Measurements from ENCODE around the gene MAST1. TPM values are rescaled to one million over a fixed set of nuclear protein-coding genes. Genes with fewer than 3 reads are reported as not detected.

MAST1 gene
- total and polyA plus RNA-seq, 2 experiments from 2014 or later = 13.9 to 19.9 TPM

DNA sequence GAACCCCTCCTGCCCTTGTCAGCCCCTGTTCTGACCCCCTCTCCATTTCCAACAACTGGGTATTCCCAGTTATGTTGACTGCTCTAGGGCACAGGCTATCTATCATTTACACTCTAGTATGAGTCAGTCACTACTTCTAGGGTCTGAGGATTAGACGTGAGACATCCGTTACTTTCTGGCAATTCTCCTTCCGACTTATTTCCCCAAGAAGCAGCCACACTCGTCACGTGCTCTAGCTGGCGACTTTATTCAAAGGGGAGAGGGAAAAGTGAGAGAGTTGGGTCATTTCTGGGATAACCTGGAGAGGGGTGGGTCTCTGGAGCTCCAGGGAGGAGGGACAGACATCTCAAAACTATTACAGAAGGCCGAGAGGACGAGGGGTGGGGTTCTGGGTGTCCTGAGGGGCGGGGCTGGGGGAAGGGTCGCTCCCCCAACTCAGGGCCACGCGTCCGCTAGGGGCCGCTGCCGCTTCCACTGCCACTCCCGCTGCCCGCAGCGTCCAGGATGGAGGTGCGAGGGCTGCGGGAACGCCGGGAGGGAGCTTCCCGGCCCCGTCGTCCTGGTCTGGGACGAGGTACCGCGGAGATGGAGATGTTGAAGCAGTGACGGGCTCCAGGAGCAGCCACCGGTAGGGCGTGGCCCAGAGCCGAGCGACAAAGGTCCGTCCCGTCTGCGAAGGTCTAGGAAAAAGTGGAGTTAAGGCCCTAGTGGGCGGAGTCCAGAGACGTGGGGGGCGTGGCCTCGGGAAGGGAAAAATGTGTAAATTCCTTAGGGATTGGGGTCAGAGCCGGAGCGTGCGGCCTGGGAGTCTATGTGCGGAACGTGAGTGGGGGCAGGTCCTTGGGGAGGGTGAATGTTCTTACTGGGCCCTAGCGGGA lies 12.8 kb upstream of the MAST1 start:
- Histone ChIP-seq H3K4me2 (peak overlapping the region; percentile 70), H3K4me3 (peak overlapping the region; percentile 58), H3K36me3 (ENCODE audit: insufficient read depth) (no peaks in the 10 kb centered on the region), H3K27ac (ENCODE audit: low read depth) (peak overlapping the region; percentile 84), H3K27me3 (ENCODE audit: insufficient read depth) (no peaks in the 10 kb centered on the region), H2AFZ (peak overlapping the region; percentile 91), H3K4me1 (ENCODE audit: insufficient read depth) (peaks cover 11% of the 10 kb centered on the region), H3K79me2 (replicated peaks; ENCODE audit: insufficient read depth) (no peaks in the 10 kb centered on the region), H4K20me1 (replicated peaks; ENCODE audit: insufficient read depth) (no peaks in the 10 kb centered on the region), H3F3A (replicated peaks; ENCODE audit: low read depth) (peaks cover 17% of the 10 kb centered on the region; the same call in 1 of the 2 replicates), H3K9me2 (ENCODE audit: insufficient read depth) (no peaks in the 10 kb centered on the region)
- TF ChIP-seq, protein P1, sequence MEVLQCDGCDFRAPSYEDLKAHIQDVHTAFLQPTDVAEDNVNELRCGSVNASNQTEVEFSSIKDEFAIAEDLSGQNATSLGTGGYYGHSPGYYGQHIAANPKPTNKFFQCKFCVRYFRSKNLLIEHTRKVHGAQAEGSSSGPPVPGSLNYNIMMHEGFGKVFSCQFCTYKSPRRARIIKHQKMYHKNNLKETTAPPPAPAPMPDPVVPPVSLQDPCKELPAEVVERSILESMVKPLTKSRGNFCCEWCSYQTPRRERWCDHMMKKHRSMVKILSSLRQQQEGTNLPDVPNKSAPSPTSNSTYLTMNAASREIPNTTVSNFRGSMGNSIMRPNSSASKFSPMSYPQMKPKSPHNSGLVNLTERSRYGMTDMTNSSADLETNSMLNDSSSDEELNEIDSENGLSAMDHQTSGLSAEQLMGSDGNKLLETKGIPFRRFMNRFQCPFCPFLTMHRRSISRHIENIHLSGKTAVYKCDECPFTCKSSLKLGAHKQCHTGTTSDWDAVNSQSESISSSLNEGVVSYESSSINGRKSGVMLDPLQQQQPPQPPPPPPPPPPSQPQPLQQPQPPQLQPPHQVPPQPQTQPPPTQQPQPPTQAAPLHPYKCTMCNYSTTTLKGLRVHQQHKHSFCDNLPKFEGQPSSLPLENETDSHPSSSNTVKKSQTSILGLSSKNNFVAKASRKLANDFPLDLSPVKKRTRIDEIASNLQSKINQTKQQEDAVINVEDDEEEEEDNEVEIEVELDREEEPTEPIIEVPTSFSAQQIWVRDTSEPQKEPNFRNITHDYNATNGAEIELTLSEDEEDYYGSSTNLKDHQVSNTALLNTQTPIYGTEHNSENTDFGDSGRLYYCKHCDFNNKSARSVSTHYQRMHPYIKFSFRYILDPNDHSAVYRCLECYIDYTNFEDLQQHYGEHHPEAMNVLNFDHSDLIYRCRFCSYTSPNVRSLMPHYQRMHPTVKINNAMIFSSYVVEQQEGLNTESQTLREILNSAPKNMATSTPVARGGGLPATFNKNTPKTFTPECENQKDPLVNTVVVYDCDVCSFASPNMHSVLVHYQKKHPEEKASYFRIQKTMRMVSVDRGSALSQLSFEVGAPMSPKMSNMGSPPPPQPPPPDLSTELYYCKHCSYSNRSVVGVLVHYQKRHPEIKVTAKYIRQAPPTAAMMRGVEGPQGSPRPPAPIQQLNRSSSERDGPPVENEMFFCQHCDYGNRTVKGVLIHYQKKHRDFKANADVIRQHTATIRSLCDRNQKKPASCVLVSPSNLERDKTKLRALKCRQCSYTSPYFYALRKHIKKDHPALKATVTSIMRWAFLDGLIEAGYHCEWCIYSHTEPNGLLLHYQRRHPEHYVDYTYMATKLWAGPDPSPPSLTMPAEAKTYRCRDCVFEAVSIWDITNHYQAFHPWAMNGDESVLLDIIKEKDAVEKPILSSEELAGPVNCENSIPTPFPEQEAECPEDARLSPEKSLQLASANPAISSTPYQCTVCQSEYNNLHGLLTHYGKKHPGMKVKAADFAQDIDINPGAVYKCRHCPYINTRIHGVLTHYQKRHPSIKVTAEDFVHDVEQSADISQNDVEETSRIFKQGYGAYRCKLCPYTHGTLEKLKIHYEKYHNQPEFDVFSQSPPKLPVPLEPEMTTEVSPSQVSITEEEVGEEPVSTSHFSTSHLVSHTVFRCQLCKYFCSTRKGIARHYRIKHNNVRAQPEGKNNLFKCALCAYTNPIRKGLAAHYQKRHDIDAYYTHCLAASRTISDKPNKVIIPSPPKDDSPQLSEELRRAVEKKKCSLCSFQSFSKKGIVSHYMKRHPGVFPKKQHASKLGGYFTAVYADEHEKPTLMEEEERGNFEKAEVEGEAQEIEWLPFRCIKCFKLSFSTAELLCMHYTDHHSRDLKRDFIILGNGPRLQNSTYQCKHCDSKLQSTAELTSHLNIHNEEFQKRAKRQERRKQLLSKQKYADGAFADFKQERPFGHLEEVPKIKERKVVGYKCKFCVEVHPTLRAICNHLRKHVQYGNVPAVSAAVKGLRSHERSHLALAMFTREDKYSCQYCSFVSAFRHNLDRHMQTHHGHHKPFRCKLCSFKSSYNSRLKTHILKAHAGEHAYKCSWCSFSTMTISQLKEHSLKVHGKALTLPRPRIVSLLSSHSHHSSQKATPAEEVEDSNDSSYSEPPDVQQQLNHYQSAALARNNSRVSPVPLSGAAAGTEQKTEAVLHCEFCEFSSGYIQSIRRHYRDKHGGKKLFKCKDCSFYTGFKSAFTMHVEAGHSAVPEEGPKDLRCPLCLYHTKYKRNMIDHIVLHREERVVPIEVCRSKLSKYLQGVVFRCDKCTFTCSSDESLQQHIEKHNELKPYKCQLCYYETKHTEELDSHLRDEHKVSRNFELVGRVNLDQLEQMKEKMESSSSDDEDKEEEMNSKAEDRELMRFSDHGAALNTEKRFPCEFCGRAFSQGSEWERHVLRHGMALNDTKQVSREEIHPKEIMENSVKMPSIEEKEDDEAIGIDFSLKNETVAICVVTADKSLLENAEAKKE (CRISPR knock-in tag; IDR thresholded peaks at IDR 0.05) = no peak
- TF ChIP-seq POLR2AphosphoS5 (IDR thresholded peaks at IDR 0.05; ENCODE audit: low read depth) (peak; percentile 62), STAT1 (IDR thresholded peaks at IDR 0.05; ENCODE audit: unreplicated experiment) (no peak), EZH2 (IDR thresholded peaks at IDR 0.05; ENCODE audit: low read depth, unreplicated experiment) (no peak), ZNF331 (CRISPR knock-in tag; IDR thresholded peaks at IDR 0.05; ENCODE audit: low read depth) (no peak), EZH2phosphoT487 (IDR thresholded peaks at IDR 0.05; ENCODE audit: unreplicated experiment) (no peak), CREB1 (CRISPR knock-in tag; IDR thresholded peaks at IDR 0.05; ENCODE audit: low read depth) (peak; percentile 50), ZNF114 (CRISPR knock-in tag; IDR thresholded peaks at IDR 0.05) (no peak), JUNB (IDR thresholded peaks at IDR 0.05; ENCODE audit: unreplicated experiment) (peak; percentile 38), NANOG (IDR thresholded peaks at IDR 0.05; ENCODE audit: borderline replicate concordance) (no peak)
- TF ChIP-seq, protein P2, sequence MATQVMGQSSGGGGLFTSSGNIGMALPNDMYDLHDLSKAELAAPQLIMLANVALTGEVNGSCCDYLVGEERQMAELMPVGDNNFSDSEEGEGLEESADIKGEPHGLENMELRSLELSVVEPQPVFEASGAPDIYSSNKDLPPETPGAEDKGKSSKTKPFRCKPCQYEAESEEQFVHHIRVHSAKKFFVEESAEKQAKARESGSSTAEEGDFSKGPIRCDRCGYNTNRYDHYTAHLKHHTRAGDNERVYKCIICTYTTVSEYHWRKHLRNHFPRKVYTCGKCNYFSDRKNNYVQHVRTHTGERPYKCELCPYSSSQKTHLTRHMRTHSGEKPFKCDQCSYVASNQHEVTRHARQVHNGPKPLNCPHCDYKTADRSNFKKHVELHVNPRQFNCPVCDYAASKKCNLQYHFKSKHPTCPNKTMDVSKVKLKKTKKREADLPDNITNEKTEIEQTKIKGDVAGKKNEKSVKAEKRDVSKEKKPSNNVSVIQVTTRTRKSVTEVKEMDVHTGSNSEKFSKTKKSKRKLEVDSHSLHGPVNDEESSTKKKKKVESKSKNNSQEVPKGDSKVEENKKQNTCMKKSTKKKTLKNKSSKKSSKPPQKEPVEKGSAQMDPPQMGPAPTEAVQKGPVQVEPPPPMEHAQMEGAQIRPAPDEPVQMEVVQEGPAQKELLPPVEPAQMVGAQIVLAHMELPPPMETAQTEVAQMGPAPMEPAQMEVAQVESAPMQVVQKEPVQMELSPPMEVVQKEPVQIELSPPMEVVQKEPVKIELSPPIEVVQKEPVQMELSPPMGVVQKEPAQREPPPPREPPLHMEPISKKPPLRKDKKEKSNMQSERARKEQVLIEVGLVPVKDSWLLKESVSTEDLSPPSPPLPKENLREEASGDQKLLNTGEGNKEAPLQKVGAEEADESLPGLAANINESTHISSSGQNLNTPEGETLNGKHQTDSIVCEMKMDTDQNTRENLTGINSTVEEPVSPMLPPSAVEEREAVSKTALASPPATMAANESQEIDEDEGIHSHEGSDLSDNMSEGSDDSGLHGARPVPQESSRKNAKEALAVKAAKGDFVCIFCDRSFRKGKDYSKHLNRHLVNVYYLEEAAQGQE (IDR thresholded peaks at IDR 0.05; ENCODE audit: unreplicated experiment) = no peak
- TF ChIP-seq, protein P3, sequence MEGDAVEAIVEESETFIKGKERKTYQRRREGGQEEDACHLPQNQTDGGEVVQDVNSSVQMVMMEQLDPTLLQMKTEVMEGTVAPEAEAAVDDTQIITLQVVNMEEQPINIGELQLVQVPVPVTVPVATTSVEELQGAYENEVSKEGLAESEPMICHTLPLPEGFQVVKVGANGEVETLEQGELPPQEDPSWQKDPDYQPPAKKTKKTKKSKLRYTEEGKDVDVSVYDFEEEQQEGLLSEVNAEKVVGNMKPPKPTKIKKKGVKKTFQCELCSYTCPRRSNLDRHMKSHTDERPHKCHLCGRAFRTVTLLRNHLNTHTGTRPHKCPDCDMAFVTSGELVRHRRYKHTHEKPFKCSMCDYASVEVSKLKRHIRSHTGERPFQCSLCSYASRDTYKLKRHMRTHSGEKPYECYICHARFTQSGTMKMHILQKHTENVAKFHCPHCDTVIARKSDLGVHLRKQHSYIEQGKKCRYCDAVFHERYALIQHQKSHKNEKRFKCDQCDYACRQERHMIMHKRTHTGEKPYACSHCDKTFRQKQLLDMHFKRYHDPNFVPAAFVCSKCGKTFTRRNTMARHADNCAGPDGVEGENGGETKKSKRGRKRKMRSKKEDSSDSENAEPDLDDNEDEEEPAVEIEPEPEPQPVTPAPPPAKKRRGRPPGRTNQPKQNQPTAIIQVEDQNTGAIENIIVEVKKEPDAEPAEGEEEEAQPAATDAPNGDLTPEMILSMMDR (conservative IDR thresholded peaks at IDR 0.05; ENCODE audit: low read depth in 2 of 2) = peak; percentile 81 to 89
- TF ChIP-seq, protein P4, sequence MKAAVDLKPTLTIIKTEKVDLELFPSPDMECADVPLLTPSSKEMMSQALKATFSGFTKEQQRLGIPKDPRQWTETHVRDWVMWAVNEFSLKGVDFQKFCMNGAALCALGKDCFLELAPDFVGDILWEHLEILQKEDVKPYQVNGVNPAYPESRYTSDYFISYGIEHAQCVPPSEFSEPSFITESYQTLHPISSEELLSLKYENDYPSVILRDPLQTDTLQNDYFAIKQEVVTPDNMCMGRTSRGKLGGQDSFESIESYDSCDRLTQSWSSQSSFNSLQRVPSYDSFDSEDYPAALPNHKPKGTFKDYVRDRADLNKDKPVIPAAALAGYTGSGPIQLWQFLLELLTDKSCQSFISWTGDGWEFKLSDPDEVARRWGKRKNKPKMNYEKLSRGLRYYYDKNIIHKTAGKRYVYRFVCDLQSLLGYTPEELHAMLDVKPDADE (IDR thresholded peaks at IDR 0.05) = no peak
- peaks cover 14% of the 10 kb centered on the region for H3K27me3 Mint-ChIP-seq (ENCODE audit: insufficient read depth, low read depth, poor library complexity)
- no peaks in the 10 kb centered on the region; the same call in 2 of the 3 replicates for H3K9me3 Mint-ChIP-seq
- H3K36me3 Mint-ChIP-seq (ENCODE audit: low read depth) = no peaks in the 10 kb centered on the region
- ATAC-seq (peak; percentile 85), DNase-seq (ENCODE audit: low spot score) (peak; percentile 96)
- peak overlapping the region; percentile 91 for H3K27ac Mint-ChIP-seq
- peak overlapping the region; percentile 76 for H3K4me3 Mint-ChIP-seq
- H3K4me1 Mint-ChIP-seq = peaks cover 18% of the 10 kb centered on the region; the same call in 2 of the 3 replicates

Measured in GM23338 (cell line).